H9 (cell line): ENCODE data around the gene NIM1K. TPM values are rescaled to one million over a fixed set of nuclear protein-coding genes. Genes with fewer than 3 reads are reported as not detected.

Experiments used
- DNase-seq: peaks from one replicate; pipeline ENCODE4 v3.0.0-alpha.2; 2017
- H2AFZ ChIP-seq: one replicate; pipeline ENCODE4 v1.6.1; 2013; ENCODE audit warnings: mild to moderate bottlenecking, low read length, control low read depth, moderate library complexity
- H2AK5ac ChIP-seq: 2 replicates; pipeline ENCODE4 v1.6.1; 2013; ENCODE audit warnings: low read length, control low read depth, mixed read lengths; ENCODE audit not compliant: insufficient read length
- H2BK120ac ChIP-seq: one replicate; pipeline ENCODE4 v1.6.1; 2013; ENCODE audit warnings: low read depth, mild to moderate bottlenecking, low read length, control low read depth, inconsistent platforms; ENCODE audit not compliant: poor library complexity, severe bottlenecking
- H2BK12ac ChIP-seq: 2 replicates; pipeline ENCODE4 v1.6.1; 2013; ENCODE audit warnings: low read length, control low read depth, mixed read lengths, low read depth; ENCODE audit not compliant: insufficient read length
- H2BK15ac ChIP-seq: 2 replicates; pipeline ENCODE4 v1.6.1; 2013; ENCODE audit warnings: low read depth, low read length, control low read depth
- H2BK20ac ChIP-seq: one replicate; pipeline ENCODE4 v1.6.1; 2013; ENCODE audit warnings: low read depth, mild to moderate bottlenecking, low read length, control low read depth, inconsistent platforms; ENCODE audit not compliant: poor library complexity, severe bottlenecking
- H2BK5ac ChIP-seq: 2 replicates; pipeline ENCODE4 v1.6.1; 2013; ENCODE audit warnings: low read length, control low read depth, mixed read lengths; ENCODE audit not compliant: insufficient read length
- H3K14ac ChIP-seq: 2 replicates; pipeline ENCODE4 v1.6.1; 2013; ENCODE audit warnings: low read length, control low read depth; ENCODE audit not compliant: insufficient read depth
- H3K18ac ChIP-seq: 2 replicates; pipeline ENCODE4 v1.6.1; 2013; ENCODE audit warnings: low read depth, mild to moderate bottlenecking, mixed read lengths, low read length, control low read depth; ENCODE audit not compliant: insufficient read length
- H3K23ac ChIP-seq: 2 replicates; pipeline ENCODE4 v1.6.1; 2013; ENCODE audit warnings: low read length, control low read depth, mixed read lengths, low read depth; ENCODE audit not compliant: insufficient read length
- H3K23me2 ChIP-seq: 2 replicates; pipeline ENCODE4 v1.6.1; 2013; ENCODE audit warnings: low read depth, mild to moderate bottlenecking, mixed read lengths, low read length, control low read depth; ENCODE audit not compliant: insufficient read length, poor library complexity, severe bottlenecking
- H3K27ac ChIP-seq: 2 replicates; pipeline ENCODE4 v1.5.1; 2013; ENCODE audit warnings: low read length, control low read depth, mixed read lengths, low read depth; ENCODE audit not compliant: insufficient read length
- H3K27me3 ChIP-seq: 2 replicates; pipeline ENCODE4 v1.6.1; 2013; ENCODE audit warnings: low read length, control low read depth, inconsistent platforms; ENCODE audit not compliant: insufficient read depth
- H3K4ac ChIP-seq: 2 replicates; pipeline ENCODE4 v1.6.1; 2013; ENCODE audit warnings: low read depth, mild to moderate bottlenecking, control low read depth, inconsistent platforms, low read length, moderate library complexity
- H3K4me1 ChIP-seq: 2 replicates; pipeline ENCODE4 v1.6.1; 2013; ENCODE audit warnings: low read length, control low read depth, inconsistent platforms; ENCODE audit not compliant: insufficient read depth
- H3K4me2 ChIP-seq: 2 replicates; pipeline ENCODE4 v1.6.1; 2013; ENCODE audit warnings: low read length, control low read depth, mixed read lengths; ENCODE audit not compliant: insufficient read length, insufficient read depth
- H3K56ac ChIP-seq: 2 replicates; pipeline ENCODE4 v1.6.1; 2013; ENCODE audit warnings: low read depth, mild to moderate bottlenecking, mixed read lengths, low read length, control low read depth; ENCODE audit not compliant: insufficient read length
- H3K79me1 ChIP-seq: 2 replicates; pipeline ENCODE4 v1.6.1; 2013; ENCODE audit warnings: low read depth, mild to moderate bottlenecking, moderate library complexity, low read length, control low read depth, inconsistent platforms; ENCODE audit not compliant: insufficient read depth, poor library complexity, severe bottlenecking
- H3K79me2 ChIP-seq: 2 replicates; pipeline ENCODE4 v1.6.1; 2013; ENCODE audit warnings: low read length, control low read depth, inconsistent platforms; ENCODE audit not compliant: insufficient read depth
- H3K9ac ChIP-seq: 2 replicates; pipeline ENCODE4 v1.6.1; 2013; ENCODE audit warnings: low read length, control low read depth, mixed read lengths; ENCODE audit not compliant: insufficient read length; ENCODE audit errors: extremely low read depth
- H3K9me3 ChIP-seq: one replicate; pipeline ENCODE4 v1.6.1; 2013; ENCODE audit warnings: low read depth, low read length, inconsistent platforms; ENCODE audit not compliant: control insufficient read depth
- H3T11ph ChIP-seq: one replicate; pipeline ENCODE4 v1.6.1; 2013; ENCODE audit warnings: mild to moderate bottlenecking, low read length, control low read depth, inconsistent platforms
- H4K20me1 ChIP-seq: one replicate; pipeline ENCODE4 v1.6.1; 2013; ENCODE audit not compliant: control insufficient read depth, insufficient read length, insufficient read depth
- H4K5ac ChIP-seq: 2 replicates; pipeline ENCODE4 v1.6.1; 2013; ENCODE audit warnings: low read depth, mild to moderate bottlenecking, mixed read lengths, low read length, control low read depth; ENCODE audit not compliant: insufficient read length
- H4K8ac ChIP-seq: replicated peaks from 2 replicates; pipeline ENCODE4 v1.6.1; 2013; ENCODE audit warnings: low read length, control low read depth, mixed read lengths, low read depth; ENCODE audit not compliant: insufficient read length
- H4K91ac ChIP-seq: 2 replicates; pipeline ENCODE4 v1.6.1; 2013; ENCODE audit warnings: low read depth, mild to moderate bottlenecking, moderate library complexity, mixed read lengths, low read length, control low read depth; ENCODE audit not compliant: insufficient read length
- H3K27ac Mint-ChIP-seq, 3 experiments: 2 replicates in 2 of 3; 3 replicates in 1 of 3; pipeline ENCODE4 v1.8.0; 2020 to 2021; ENCODE audit warnings: mixed read lengths in 3 of 3, mild to moderate bottlenecking in 1 of 3, moderate library complexity in 1 of 3
- H3K27me3 Mint-ChIP-seq: 2 replicates; pipeline ENCODE4 v1.8.0; 2021; ENCODE audit warnings: low read depth, mild to moderate bottlenecking, moderate library complexity, mixed read lengths
- H3K36me3 Mint-ChIP-seq, 3 experiments: 2 replicates in 2 of 3; 3 replicates in 1 of 3; pipeline ENCODE4 v1.8.0; 2020 to 2021; ENCODE audit warnings: low read depth in 3 of 3, mixed read lengths in 3 of 3; ENCODE audit not compliant: insufficient read depth in 1 of 3
- H3K4me1 Mint-ChIP-seq, 2 experiments: 2 replicates each; pipeline ENCODE4 v1.8.0; 2020; ENCODE audit warnings: mixed read lengths in 2 of 2
- H3K4me3 Mint-ChIP-seq, 2 experiments: 2 replicates in 1 of 2; 3 replicates in 1 of 2; pipeline ENCODE4 v1.8.0; 2020 to 2021; ENCODE audit warnings: mild to moderate bottlenecking in 2 of 2, mixed read lengths in 2 of 2, moderate library complexity in 1 of 2
- H3K9me3 Mint-ChIP-seq, 2 experiments: 2 replicates in 1 of 2; 3 replicates in 1 of 2; pipeline ENCODE4 v1.8.0; 2020; ENCODE audit warnings: mild to moderate bottlenecking in 2 of 2, mixed read lengths in 2 of 2, moderate library complexity in 1 of 2
- CTCF ChIP-seq: fragments of 200-600 bp; sonication (generic); conservative IDR thresholded peaks from 3 replicates; pipeline ENCODE4 v1.8.0; 2021; ENCODE audit warnings: antibody characterized with exemption, mild to moderate bottlenecking
- WGBS: extraction: QIAGEN DNeasy Blood & Tissue Kit; methylation state at CpG from one replicate; pipeline ENCODE4 v1.1.7; 2013; ENCODE audit warnings: missing lambda C conversion rate, low lambda C conversion rate, mixed read lengths; ENCODE audit not compliant: insufficient read length; ENCODE audit errors: extremely low coverage; 5-methylcytosine and 5-hydroxymethylcytosine counted together
- total RNA-seq: library from RNA; stranded (reverse); gene quantifications from 2 replicates; pipeline ENCODE4 v1.2.1, GENCODE V29; 2021

NIM1K gene
- total RNA-seq, 1 experiment from 2014 or later, result 0.07 TPM

DNA sequence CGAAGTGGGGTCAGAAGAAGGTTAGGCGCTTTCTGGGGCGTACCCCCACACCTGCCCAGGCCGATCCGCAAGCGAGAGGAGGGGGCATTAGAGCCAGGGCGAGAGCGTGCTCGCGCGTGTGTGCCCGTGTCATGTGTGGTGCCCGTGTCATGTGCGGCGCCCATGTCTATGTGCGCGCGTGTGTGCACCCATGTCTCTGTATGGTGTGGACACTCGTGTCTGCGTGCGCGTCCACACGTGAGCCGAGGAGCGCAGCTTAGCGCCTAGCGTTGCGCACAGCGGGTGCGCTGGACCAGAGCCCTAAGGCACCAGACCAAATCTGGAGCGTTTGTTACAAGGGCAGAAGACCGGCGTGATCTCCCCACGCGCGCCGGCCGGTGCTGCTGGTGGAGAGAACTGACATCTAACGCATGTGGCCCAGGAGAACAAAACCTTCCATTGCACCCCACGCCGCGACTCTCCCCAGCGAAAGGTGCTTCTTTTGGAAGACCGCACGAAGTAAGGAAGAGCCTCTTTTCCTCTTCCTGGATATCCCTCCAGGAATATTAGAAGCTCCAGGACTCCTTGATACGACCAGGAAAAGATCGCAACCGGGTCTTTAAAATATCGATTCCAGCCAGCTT, 644 bp downstream of the NIM1K start:
- H2BK120ac ChIP-seq, result no peak overlapping the region
- no CpG with 5 or more reads among the region's 49 CpGs for WGBS
- peaks cover 20% of the 10 kb centered on the region for H3K23me2 ChIP-seq
- H4K20me1 ChIP-seq, result no peaks in the 10 kb centered on the region
- H3K4me1 ChIP-seq, result peaks cover 3% of the 10 kb centered on the region; the same call in 1 of the 2 replicates
- no peak overlapping the region for H4K91ac ChIP-seq
- no peaks in the 10 kb centered on the region for H3K79me2 ChIP-seq
- H3K23ac ChIP-seq, result no peak overlapping the region
- Mint-ChIP-seq H3K36me3 (no peaks in the 10 kb centered on the region), H3K27ac (no peak overlapping the region), H3K4me3 (peak overlapping the region; percentile 62 to 87), H3K4me1 (peaks cover 26 to 33% of the 10 kb centered on the region in 2 experiments), H3K9me3 (no peaks in the 10 kb centered on the region), H3K27me3 (peaks cover 54% of the 10 kb centered on the region)
- no peak overlapping the region for H3K14ac ChIP-seq
- peaks cover 15% of the 10 kb centered on the region; the same call in 1 of the 2 replicates for H3K27me3 ChIP-seq
- no peak overlapping the region for H4K5ac ChIP-seq
- no peaks in the 10 kb centered on the region for H3K79me1 ChIP-seq
- no peak overlapping the region for H2BK5ac ChIP-seq
- no peak for DNase-seq
- H2AFZ ChIP-seq, result no peak overlapping the region
- H3K27ac ChIP-seq, result no peak overlapping the region
- no peak overlapping the region for H3K18ac ChIP-seq
- no peak overlapping the region for H3K9ac ChIP-seq
- H2BK20ac ChIP-seq, result no peak overlapping the region
- H2AK5ac ChIP-seq, result no peak overlapping the region
- H2BK12ac ChIP-seq, result no peak overlapping the region
- no peak overlapping the region for H3K56ac ChIP-seq
- H3K4ac ChIP-seq, result no peak overlapping the region
- H4K8ac ChIP-seq, result no peak overlapping the region
- TF ChIP-seq CTCF, result no peak
- H2BK15ac ChIP-seq, result no peak overlapping the region
- H3T11ph ChIP-seq, result no peak overlapping the region
- no peaks in the 10 kb centered on the region for H3K9me3 ChIP-seq
- H3K4me2 ChIP-seq, result peak overlapping the region; percentile 78
